HCT116 (cell line): ENCODE data around the gene SLC25A30. TPM values are rescaled to one million over a fixed set of nuclear protein-coding genes. Genes with fewer than 3 reads are reported as not detected.
"Not testable (repeated sequence)": the region's sequence is repeated elsewhere in the genome, so short reads cannot be mapped to it uniquely, and the experiment has no call there.

ENCODE experiments used
- ATAC-seq: fragments of 200-7000 bp; cut with Tn5 transposase; 2 replicates; pipeline ENCODE4 v1.9.1; 2020; ENCODE audit warnings: mild to moderate bottlenecking, moderate library complexity
- BruUV-seq: library from RNA; stranded (reverse); fragments of 400-500 nt; replicated peaks from 2 replicates; lab custom pipeline; 2021; lab: Mats Ljungman, UMichigan
- CTCF ChIA-PET: fragments of 300-600 bp; sonication (Branson Sonifier 250); formaldehyde crosslinking; loops from one replicate; lab custom pipeline; 2021; ENCODE audit warnings: antibody characterized with exemption; lab: Charles Lee
- POLR2A ChIA-PET: fragments of 300-600, 350-600 bp; sonication (Branson Sonifier 250); formaldehyde crosslinking; loops from one replicate; lab custom pipeline; 2021; ENCODE audit warnings: antibody characterized with exemption; lab: Charles Lee
- RAD21 ChIA-PET, 2 experiments: fragments of 300-600 bp; sonication (Branson Sonifier 250); formaldehyde crosslinking; loops; one replicate each; lab custom pipeline; 2023; ENCODE audit warnings: low total read pairs in 2 of 2; ENCODE audit not compliant: uncharacterized antibody in 2 of 2, unreplicated experiment in 2 of 2, low non-redundant PET in 1 of 2; lab: Charles Lee
- DNase-seq: peaks from one replicate; pipeline ENCODE4 v3.0.0-alpha.2; 2010; ENCODE audit warnings: low read depth, low spot score
- H2AFZ ChIP-seq: fragments of 200-600 bp; shearing (Covaris generic), sonication (generic); 2 replicates; pipeline ENCODE4 v1.6.1; 2017; ENCODE audit warnings: low read depth, mixed run types, mixed read lengths, antibody characterized with exemption, low read length; ENCODE audit not compliant: poor library complexity, severe bottlenecking
- H3K27ac ChIP-seq: 2 replicates; pipeline ENCODE4 v1.5.1; 2012; ENCODE audit warnings: low read depth, low read length
- H3K27me3 ChIP-seq: fragments of 200-600 bp; sonication (generic); 2 replicates; pipeline ENCODE4 v1.6.1; 2016; ENCODE audit warnings: mixed run types, low read length, mixed read lengths; ENCODE audit not compliant: insufficient read depth
- H3K36me3 ChIP-seq, 2 experiments: fragments of 200-500 bp in 1 of 2; fragments of 200-600 bp in 1 of 2; sonication (Bioruptor generic) in 1 of 2; sonication (generic) in 1 of 2; 2 replicates each; pipeline versions ENCODE4 v1.5.1 to v1.6.1; 2014 to 2016; ENCODE audit warnings: low read length in 2 of 2, inconsistent platforms in 1 of 2, mixed read lengths in 1 of 2, mixed run types in 1 of 2; ENCODE audit not compliant: insufficient read depth in 2 of 2, control insufficient read depth in 1 of 2
- H3K4me1 ChIP-seq, 2 experiments: fragments of 200-600 bp in 1 of 2; sonication (generic) in 1 of 2; 2 replicates each; pipeline versions ENCODE4 v1.5.1 to v1.6.1; 2012 to 2017; ENCODE audit warnings: low read length in 2 of 2, inconsistent platforms in 1 of 2, mild to moderate bottlenecking in 1 of 2, mixed read lengths in 1 of 2, mixed run types in 1 of 2, moderate library complexity in 1 of 2; ENCODE audit not compliant: insufficient read depth in 2 of 2, control insufficient read depth in 1 of 2
- H3K4me2 ChIP-seq: fragments of 200-600 bp; sonication (generic); 2 replicates; pipeline ENCODE4 v1.6.1; 2017; ENCODE audit warnings: mixed run types, low read length, mixed read lengths
- H3K4me3 ChIP-seq, 2 experiments: fragments of 200-600 bp in 1 of 2; sonication (generic) in 1 of 2; replicated peaks in 1 of 2; 2 replicates each; pipeline ENCODE4 v1.5.1; 2011 to 2016; ENCODE audit warnings: low read length in 2 of 2, control low read depth in 1 of 2, low read depth in 1 of 2, mild to moderate bottlenecking in 1 of 2, mixed read lengths in 1 of 2, mixed run types in 1 of 2
- H3K79me2 ChIP-seq: fragments of 200-600 bp; sonication (generic); 2 replicates; pipeline ENCODE4 v1.6.1; 2017; ENCODE audit warnings: mild to moderate bottlenecking, mixed run types, low read length, moderate library complexity, mixed read lengths; ENCODE audit not compliant: insufficient read depth
- H3K9ac ChIP-seq: fragments of 200-600 bp; sonication (generic); 2 replicates; pipeline ENCODE4 v1.6.1; 2016; ENCODE audit warnings: low read length, mixed read lengths
- H3K9me2 ChIP-seq: fragments of 200-600 bp; sonication (generic), shearing (Covaris generic); 2 replicates; pipeline ENCODE4 v1.6.1; 2017; ENCODE audit warnings: mixed run types, mild to moderate bottlenecking, moderate library complexity; ENCODE audit not compliant: insufficient read depth
- H3K9me3 ChIP-seq, 2 experiments: fragments of 200-500 bp in 1 of 2; fragments of 200-600 bp in 1 of 2; sonication (Bioruptor generic) in 1 of 2; sonication (generic) in 1 of 2; 2 replicates each; pipeline ENCODE4 v1.6.1; 2014 to 2017; ENCODE audit warnings: low read length in 2 of 2, mixed read lengths in 2 of 2, inconsistent platforms in 1 of 2, low read depth in 1 of 2, mild to moderate bottlenecking in 1 of 2, mixed run types in 1 of 2, moderate library complexity in 1 of 2; ENCODE audit not compliant: control insufficient read depth in 1 of 2, insufficient read depth in 1 of 2
- H4K20me1 ChIP-seq: fragments of 200-600 bp; sonication (generic), shearing (Covaris generic); 2 replicates; pipeline ENCODE4 v1.6.1; 2017; ENCODE audit warnings: mixed run types, mild to moderate bottlenecking, moderate library complexity; ENCODE audit not compliant: insufficient read depth
- CEBPB ChIP-seq: IDR thresholded peaks from 2 replicates; pipeline ENCODE4 v1.6.1; 2012; ENCODE audit warnings: low read depth
- TCF7L2 ChIP-seq: IDR thresholded peaks from 2 replicates; pipeline ENCODE4 v1.7.0; 2011; ENCODE audit warnings: borderline replicate concordance, inconsistent platforms; ENCODE audit not compliant: insufficient read depth, insufficient read length; ENCODE audit errors: extremely low read depth
- intact Hi-C: fragments of 100-400 bp; cut with micrococcal nuclease; formaldehyde crosslinking; loops from 2 replicates; pipeline ENCODE4 v1.10.0; 2022
- total RNA-seq: library from RNA; stranded (reverse); gene quantifications from one replicate; pipeline ENCODE4 v1.2.1, GENCODE V29; 2021; ENCODE audit not compliant: unreplicated experiment

SLC25A30 gene
- total RNA-seq, 1 experiment from 2014 or later = 29.2 TPM

DNA sequence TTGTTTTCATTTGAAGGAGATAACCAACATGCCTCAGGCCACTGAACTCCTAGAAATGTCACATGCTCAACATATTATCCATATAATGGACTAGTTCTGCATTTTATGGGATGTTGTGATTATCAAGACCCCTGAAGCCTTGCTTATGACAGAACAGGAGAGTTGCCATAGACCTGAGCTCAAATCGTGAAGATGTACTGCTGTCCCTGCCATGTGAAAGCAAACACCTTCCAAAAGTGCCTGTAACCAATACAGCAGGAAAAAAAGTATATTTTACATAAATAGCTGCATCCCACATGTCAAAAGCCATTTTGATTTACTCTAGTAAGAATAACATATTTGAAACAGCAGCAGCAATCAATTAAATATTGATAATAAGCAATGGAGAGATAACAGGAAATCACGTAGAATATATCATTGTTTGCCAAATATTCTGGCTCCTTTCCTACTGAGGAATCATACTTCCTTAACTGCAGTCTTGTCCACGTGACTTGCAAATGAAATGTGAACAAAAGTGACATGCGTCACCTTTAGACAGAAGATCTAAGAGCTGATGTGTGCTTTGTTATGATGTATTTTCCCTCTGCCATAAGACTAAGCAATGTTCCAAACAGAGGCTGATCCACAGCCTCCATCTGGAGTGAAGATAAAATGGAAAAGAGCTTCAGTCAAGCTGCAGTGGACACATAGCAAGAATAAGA is 33.5 kb downstream of the SLC25A30 start:
- Histone ChIP-seq H3K4me3 (no peak overlapping the region), H3K9ac (no peak overlapping the region), H3K27ac (no peak overlapping the region), H3K9me3 (no peaks in the 10 kb centered on the region), H4K20me1 (no peaks in the 10 kb centered on the region), H3K27me3 (no peaks in the 10 kb centered on the region), H3K4me2 (no peak overlapping the region), H3K79me2 (no peaks in the 10 kb centered on the region)
- intact Hi-C loops = no loop called here
- no TSS peak for BruUV-seq
- DNase-seq (no peak), ATAC-seq (no peak)
- RAD21 ChIA-PET = no interaction called here
- POLR2A ChIA-PET = no interaction called here
- no peak for TF ChIP-seq CEBPB
- TF ChIP-seq TCF7L2 = no peak
- TF ChIP-seq, all 23 proteins: peak for 0
- CTCF ChIA-PET = no interaction called here
- 0 out of 4 replicates have a peak, but pooled peaks cover 0 to 5% of the 10 kb centered on the region in 2 experiments for H3K36me3 ChIP-seq
- no peaks in the 10 kb centered on the region for H3K9me2 ChIP-seq
- no peak overlapping the region for H2AFZ ChIP-seq
- no peaks in the 10 kb centered on the region for H3K4me1 ChIP-seq

- H3K9me2 ChIP-seq, H3K4me1 ChIP-seq, BruUV-seq, RAD21 ChIA-PET, H4K20me1 ChIP-seq, H3K27me3 ChIP-seq, H2AFZ ChIP-seq, ATAC-seq, H3K9me3 ChIP-seq, POLR2A ChIA-PET, DNase-seq, H3K79me2 ChIP-seq, H3K36me3 ChIP-seq, H3K27ac ChIP-seq, CTCF ChIA-PET, H3K9ac ChIP-seq, H3K4me3 ChIP-seq, intact Hi-C loops, H3K4me2 ChIP-seq: not testable (repeated sequence)
These were observed 35.4 kb downstream of the SLC25A30 start for GRCh38 chr13:45382739-45383138.
